ENCODE results near the gene NRROS.
A peak's percentile ranks its signal among the peaks of the same experiment; 100 is the strongest.
"Not testable (repeated sequence)": the region's sequence is repeated elsewhere in the genome, so short reads cannot be mapped to it uniquely, and the experiment has no call there.

NRROS gene

DNA sequence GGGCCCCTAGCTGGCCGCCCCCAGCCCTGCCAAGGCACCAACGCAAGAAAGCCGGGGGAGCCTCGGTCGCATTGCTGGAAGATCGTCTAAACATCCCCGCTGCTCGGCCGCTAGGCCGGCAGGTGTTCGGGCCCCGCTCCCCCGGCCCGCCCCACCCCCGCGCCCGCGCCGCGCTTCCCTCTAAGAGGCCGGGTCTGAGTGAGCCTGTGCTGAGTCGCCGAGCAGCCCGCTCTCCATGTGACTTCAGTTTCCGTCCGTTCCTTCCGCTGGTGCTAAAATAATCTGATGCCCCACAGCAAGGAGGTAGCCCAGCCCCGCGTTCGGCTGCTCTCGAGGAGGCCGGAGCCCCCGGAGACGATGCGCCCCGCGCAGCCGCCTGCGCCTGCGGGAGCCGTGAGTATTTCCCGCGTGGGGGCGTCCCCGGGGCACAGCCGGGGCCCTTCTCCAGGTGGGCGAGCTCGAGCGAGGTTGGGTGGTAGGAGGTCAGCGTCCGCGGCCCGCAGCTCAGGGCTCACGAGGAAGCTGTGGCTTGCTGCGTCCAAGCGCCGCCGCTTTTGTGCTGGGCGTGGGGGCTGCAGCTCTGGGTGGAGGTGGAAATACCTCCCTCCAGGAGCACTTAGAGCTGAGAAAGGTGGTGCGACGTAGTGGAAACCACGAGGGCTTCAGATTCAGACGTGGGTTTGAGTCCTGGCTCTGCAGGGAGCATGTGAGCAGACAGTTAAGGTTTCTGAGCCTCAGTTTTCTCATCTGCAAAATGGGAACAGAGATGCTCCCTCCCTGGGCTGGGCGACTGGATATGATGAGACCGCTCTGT, at the start of gene NRROS:
NRROS (plus strand) TSS at position 212 of the 814 bp plus-strand sequence. CDS start 14,846 bp downstream, outside the sequence.
- DNase-seq: peak; percentile 92

- no peak for DNase-seq
These were observed 49.2 kb upstream of the NRROS start for GRCh38 chr3:196590279-196590678.

GRCh38 chr3:196596355-196596754, 43.1 kb upstream of the NRROS start:
- no peak for DNase-seq

- DNase-seq: not testable (repeated sequence)
These were observed 41.3 kb upstream of the NRROS start for GRCh38 chr3:196597971-196598733.

GRCh38 chr3:196599734-196600128, 39.8 kb upstream of the NRROS start:
- no peak for DNase-seq

GRCh38 chr3:196600359-196600758, 39.1 kb upstream of the NRROS start:
- DNase-seq: no peak

GRCh38 chr3:196602673-196603072, 36.8 kb upstream of the NRROS start:
- no peak for DNase-seq

DNA sequence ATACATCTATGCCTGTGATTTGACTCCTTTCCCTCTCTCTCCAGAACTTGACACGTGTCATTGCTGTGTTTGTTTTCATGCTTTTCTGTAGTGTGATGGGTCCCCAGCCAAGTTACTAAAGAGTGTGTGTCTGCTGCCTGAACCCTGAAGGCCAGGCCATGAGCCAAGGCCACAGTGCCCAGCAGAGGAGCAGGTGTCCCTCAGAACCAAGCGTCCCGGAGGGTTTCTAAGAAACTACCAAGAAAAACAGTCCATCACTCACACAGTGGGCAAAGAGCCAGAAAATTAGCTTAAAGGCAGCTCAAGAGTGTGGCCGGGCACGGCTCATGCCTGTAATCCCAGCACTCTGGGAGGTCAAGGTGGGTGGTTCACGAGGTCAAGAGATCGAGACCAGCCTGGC, 35.8 kb upstream of the NRROS start:
- no peak for DNase-seq

- DNase-seq: no peak
These were observed 34.9 kb upstream of the NRROS start for GRCh38 chr3:196604548-196604947.

DNA sequence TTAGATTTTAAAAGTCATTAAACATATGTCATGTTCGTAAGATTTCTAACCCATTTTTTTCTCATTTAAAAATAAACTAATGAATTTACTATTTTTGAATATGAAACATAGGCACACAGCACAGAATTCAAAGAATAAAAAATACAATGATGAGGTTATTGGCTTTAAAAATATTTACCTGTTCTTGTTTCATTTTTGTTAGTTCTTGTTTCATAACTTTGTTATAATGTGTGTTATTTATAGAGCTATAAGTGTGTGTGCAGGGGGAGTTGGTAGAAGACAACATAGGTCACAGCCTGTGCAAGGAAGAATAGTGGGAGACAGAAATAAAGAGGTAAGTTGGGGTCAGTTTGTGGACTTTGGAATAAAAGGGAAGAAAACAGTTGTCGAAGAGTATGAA, 30.8 kb upstream of the NRROS start:
- DNase-seq: no peak

DNA sequence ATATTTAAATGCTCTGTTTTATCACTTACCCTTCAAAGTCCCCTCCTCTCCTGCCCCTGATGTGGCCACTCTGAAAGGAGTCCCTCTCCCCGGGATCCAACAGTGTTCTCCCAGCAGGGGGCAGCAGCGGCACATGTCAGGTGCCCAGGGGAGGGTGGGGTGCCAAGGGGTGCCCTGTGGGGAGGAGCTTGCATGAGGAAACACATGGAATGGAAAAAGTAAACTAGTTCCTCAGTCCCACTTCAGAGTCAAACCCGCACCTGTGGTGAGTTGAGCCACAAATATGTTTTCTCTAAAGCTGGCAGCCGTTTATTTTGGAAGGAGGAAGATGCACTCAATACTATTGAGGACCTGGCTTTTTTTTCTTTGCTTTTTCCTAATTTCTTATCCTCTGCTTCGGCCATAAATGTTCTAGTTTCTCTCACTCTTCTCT, 30.1 kb upstream of the NRROS start:
- DNase-seq: peak; percentile 92

DNA sequence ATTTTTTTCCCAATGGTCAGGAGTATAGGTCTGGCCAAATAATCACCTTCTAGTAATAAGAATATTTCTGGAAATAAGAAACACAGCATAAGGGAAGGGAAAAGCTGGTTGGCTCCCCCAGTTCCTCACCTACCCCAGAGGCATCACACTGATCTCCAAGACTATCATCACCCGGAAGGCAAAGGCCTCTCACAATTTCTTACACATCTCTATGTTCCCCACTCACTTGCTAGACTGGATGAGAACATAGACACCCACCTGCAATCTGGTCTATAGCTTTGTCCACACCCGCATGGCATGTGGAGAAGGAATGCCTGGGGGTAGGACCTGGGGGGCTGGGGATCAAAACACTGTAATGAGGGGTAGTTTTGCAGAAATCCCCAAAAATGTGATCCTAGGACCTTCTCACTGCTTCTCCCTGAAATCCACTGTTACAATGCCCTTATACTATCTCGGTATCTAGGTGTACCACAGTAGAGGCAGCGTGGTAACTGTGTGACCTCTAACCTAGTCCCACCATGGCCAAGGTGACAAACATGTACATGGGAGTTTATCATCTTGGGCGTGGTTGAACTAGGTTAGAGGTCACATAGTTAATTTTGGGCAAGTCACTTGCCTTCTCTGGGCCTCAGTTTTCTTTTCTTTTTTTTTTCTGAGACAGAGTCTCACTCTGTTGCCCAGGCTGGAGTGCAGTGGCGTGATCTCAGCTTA, 29.5 kb upstream of the NRROS start:
- DNase-seq: no peak

DNA sequence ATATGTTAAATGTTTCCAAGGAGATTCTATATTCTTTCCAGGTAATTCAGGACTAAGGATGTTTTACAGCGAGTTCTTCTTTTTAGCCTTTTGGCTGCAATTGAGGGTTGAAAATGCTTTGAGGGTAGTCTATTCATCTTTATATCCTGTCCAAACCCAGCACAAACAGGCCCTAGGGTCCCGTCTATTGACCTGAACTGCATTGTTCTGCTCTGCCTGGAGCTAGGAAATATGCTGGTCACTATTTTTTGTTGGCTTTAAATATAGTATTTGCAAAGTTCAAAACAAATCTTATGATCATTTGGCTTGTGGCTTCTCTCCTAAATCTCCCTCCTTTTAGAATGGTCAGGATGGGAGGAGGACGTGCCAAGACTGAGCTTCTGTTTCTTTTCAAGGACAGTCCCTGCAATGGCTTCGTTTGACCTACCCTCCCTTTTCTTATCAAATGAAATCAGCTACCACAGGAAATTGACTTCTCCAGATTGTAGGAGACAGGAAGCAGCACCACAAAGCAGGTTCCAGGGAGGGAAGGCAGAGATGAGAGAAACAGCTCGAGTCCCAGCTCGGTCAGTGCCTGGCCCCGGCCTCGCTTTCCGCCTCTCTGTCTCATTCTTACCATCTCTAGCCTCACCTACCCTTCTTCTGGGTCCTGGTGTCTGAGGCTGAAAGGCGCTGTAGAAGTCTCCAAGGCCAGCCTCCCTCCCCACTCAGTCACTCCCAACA, 27.6 kb upstream of the NRROS start:
- DNase-seq: peak; percentile 51

DNA sequence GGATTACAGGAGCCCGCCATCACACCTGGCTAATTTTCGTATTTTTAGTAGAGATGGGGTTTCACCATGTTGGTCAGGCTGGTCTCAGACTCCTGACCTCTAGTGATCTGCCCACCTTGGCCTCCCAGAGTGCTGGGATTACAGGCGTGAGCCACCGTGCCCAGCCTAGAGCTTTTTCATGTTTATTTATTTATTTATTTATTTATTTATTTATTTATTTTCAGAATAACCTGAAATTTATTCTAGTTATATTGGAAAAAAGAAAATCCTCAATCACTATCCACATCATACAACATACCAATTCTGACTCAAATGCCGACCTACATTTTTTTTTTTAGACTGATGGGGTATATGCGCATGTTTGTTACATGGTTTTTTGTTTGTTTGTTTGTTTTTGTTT, 24.3 kb upstream of the NRROS start:
- not testable (repeated sequence) for DNase-seq

- peak; percentile 60 for DNase-seq
These were observed 22.2 kb upstream of the NRROS start for GRCh38 chr3:196617256-196617655.

DNA sequence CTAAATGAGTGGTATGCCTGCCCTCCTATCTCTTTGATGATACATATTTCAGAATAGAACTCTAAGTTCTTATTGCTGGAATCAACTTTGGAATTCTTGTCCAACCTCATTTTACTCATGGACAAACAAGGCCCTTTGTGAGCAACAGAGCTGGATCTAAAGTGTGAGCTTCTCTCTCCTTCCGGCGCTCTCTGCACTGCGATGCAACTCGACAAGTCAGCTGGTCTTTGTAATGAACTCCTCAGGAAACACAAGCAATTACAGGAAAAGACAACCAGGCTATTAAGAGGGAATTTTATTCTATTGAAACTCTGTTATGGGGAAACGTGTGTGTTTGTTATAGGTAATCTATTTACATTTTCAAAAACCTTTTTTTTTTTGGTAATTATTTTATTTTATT, 20.3 kb upstream of the NRROS start:
- no peak for DNase-seq

- not testable (repeated sequence) for DNase-seq
These were observed 19.9 kb upstream of the NRROS start for GRCh38 chr3:196619627-196620026.

- peak; percentile 26 for DNase-seq
These were observed 19.3 kb upstream of the NRROS start for GRCh38 chr3:196620161-196620604.

- no peak for DNase-seq
These were observed 18.8 kb upstream of the NRROS start for GRCh38 chr3:196620684-196621083.

GRCh38 chr3:196621611-196622010, 17.9 kb upstream of the NRROS start:
- DNase-seq: no peak

GRCh38 chr3:196624067-196624790, 15.3 kb upstream of the NRROS start:
- DNase-seq: peak; percentile 54

DNA sequence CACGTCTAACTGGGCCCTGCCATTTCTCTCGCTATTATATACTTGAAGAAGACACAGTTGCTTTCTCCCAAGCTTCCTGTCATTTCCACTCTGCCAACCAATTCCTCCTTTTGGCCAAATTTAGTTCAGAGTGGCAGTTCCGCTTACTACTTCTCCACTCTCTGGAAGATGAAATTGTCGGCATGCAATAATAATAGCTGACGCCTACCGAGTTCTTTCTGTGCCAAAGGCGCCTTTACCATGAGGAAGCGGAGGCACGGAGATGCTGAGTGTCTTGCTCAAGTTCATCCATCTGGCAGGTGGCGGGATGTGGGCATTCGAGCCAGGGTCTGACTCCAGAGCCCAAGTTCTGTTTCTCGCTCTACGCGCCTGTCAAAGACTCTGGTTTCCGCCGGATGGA, 14.6 kb upstream of the NRROS start:
- no peak for DNase-seq
